Left ventricle myocardium superior (tissue), 1 donor: ENCODE data around the gene FASTKD3. TPM values are rescaled to one million over a fixed set of nuclear protein-coding genes. Genes with fewer than 3 reads are reported as not detected.
A peak's percentile ranks its signal among the peaks of the same experiment; 100 is the strongest.

ENCODE experiments used
- ATAC-seq: fragments of 200-7000 bp; cut with Tn5 transposase; one replicate; pipeline ENCODE4 v1.9.1; 2020; ENCODE audit warnings: mild to moderate bottlenecking, moderate library complexity
- DNase-seq: peaks from one replicate; pipeline ENCODE4 v3.0.0-alpha.2; 2020
- intact Hi-C: fragments of 100-400 bp; cut with micrococcal nuclease; formaldehyde crosslinking; loops from one replicate; pipeline ENCODE4 v1.11.0; 2022
- total RNA-seq: library from RNA; stranded (reverse); fragmentation: NEBNext Ultra II Directional; extraction: Animal tissue kit (Norgen Biotek cat#: 25700); gene quantifications from one replicate; pipeline ENCODE4 v1.2.1, GENCODE V29; 2021
- donor health status: DM: no; HTN: yes; CAD: no; lungs with severe emphysema.

FASTKD3 gene
- total RNA-seq, 1 donor from 2014 or later, result 5.6 TPM

- DNase-seq, result no peak
- intact Hi-C loops, result no loop called here
- ATAC-seq, result no peak
Observed at GRCh38 chr5:7851617-7852289, 17.1 kb downstream of the FASTKD3 start.

GRCh38 chr5:7851240-7851592 is 17.6 kb downstream of the FASTKD3 start:
- no peak for DNase-seq
- intact Hi-C loops, result no loop called here
- ATAC-seq, result no peak

GRCh38 chr5:7850395-7851239 is 18.2 kb downstream of the FASTKD3 start, which contains the start of gene CFAP90:
TSS of gene CFAP90 (minus strand) at chr5:7851133. CDS start at chr5:7851021, 112 bp downstream.
- peak; percentile 57 for DNase-seq
- intact Hi-C loops, result no loop called here
- ATAC-seq, result peak; percentile 80

GRCh38 chr5:7849681-7850394 is 19.0 kb downstream of the FASTKD3 start:
- intact Hi-C loops, result no loop called here
- ATAC-seq (peak; percentile 69), DNase-seq (no peak)

- intact Hi-C loops, result no loop called here
- DNase-seq, result no peak
- no peak for ATAC-seq
Observed at GRCh38 chr5:7848296-7848695, 20.5 kb downstream of the FASTKD3 start.

GRCh38 chr5:7846327-7846726 is 22.5 kb downstream of the FASTKD3 start:
- DNase-seq (no peak), ATAC-seq (no peak)
- intact Hi-C loops, result no loop called here

GRCh38 chr5:7845557-7845956 is 23.3 kb downstream of the FASTKD3 start:
- DNase-seq, result no peak
- no peak for ATAC-seq
- intact Hi-C loops, result no loop called here

- no peak for ATAC-seq
- no peak for DNase-seq
- intact Hi-C loops, result no loop called here
Observed at GRCh38 chr5:7844901-7845300, 23.9 kb downstream of the FASTKD3 start.

GRCh38 chr5:7842531-7842930 is 26.3 kb downstream of the FASTKD3 start:
- no peak for ATAC-seq
- intact Hi-C loops, result no loop called here
- DNase-seq, result no peak

- ATAC-seq (no peak), DNase-seq (no peak)
- intact Hi-C loops, result no loop called here
Observed at GRCh38 chr5:7837403-7837802, 31.4 kb downstream of the FASTKD3 start.

GRCh38 chr5:7834982-7835381 is 33.8 kb downstream of the FASTKD3 start:
- ATAC-seq (no peak), DNase-seq (no peak)
- intact Hi-C loops, result no loop called here

- intact Hi-C loops, result no loop called here
- DNase-seq, result peak; percentile 81
- ATAC-seq, result peak; percentile 99
Observed at GRCh38 chr5:7828269-7828668, 40.6 kb downstream of the FASTKD3 start.

GRCh38 chr5:7827610-7828009 is 41.2 kb downstream of the FASTKD3 start:
- intact Hi-C loops, result no loop called here
- DNase-seq (no peak), ATAC-seq (no peak)

GRCh38 chr5:7825630-7826029 is 43.2 kb downstream of the FASTKD3 start:
- ATAC-seq (no peak), DNase-seq (no peak)
- intact Hi-C loops, result no loop called here

- intact Hi-C loops, result no loop called here
- DNase-seq (no peak), ATAC-seq (no peak)
Observed at GRCh38 chr5:7824995-7825394, 43.8 kb downstream of the FASTKD3 start.

- intact Hi-C loops, result no loop called here
- no peak for DNase-seq
- no peak for ATAC-seq
Observed at GRCh38 chr5:7823594-7823993, 45.2 kb downstream of the FASTKD3 start.

- ATAC-seq (no peak), DNase-seq (no peak)
- intact Hi-C loops, result no loop called here
Observed at GRCh38 chr5:7822449-7822848, 46.4 kb downstream of the FASTKD3 start.

- intact Hi-C loops, result no loop called here
- DNase-seq, result no peak
- no peak for ATAC-seq
Observed at GRCh38 chr5:7816535-7816901, 52.3 kb downstream of the FASTKD3 start.

- ATAC-seq, result peak; percentile 97
- intact Hi-C loops, result no loop called here
- DNase-seq, result peak; percentile 88
Observed at GRCh38 chr5:7815892-7816534, 52.8 kb downstream of the FASTKD3 start.

- DNase-seq, result no peak
- intact Hi-C loops, result no loop called here
- ATAC-seq, result no peak
Observed at GRCh38 chr5:7814816-7815215, 54.0 kb downstream of the FASTKD3 start.
